ENCODE results near the gene RPUSD1. TPM values are rescaled to one million over a fixed set of nuclear protein-coding genes. Genes with fewer than 3 reads are reported as not detected.

Gene RPUSD1
- polyA plus RNA-seq, 1 of the 3 experiments (the other 2 are of a cell fraction), result 27.7 TPM

DNA sequence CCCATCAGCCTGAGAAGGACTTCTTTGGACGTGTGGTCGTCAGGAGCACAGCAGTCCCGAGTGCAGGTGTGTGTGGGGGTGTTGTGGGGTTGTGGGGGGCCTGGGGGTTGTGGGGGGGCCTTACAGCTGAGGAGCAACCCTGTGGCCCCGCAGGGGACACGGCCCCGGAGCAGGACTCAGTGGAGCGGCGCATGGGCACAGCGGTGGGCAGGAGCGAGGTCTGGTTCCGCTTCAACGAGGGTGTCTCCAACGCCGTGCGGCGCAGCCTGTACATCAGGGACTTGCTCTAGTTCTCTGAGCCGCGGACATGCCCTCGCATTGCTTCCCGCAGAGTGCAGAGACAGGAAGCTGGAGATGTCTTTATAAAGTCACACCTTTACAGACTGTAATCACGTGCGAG lies 9.5 kb upstream of the RPUSD1 start:
- Histone ChIP-seq H3K36me3 (replicated peaks in 1 of 2; ENCODE audit: control insufficient read depth in 1 of 2, insufficient read depth in 2 of 2, low read length in 1 of 2) (no peaks in the 10 kb centered on the region), H4K20me1 (ENCODE audit: insufficient read depth) (no peaks in the 10 kb centered on the region), H3K27ac (ENCODE audit: low read depth in 2 of 2, low read length in 1 of 2) (no peak overlapping the region), H3F3A (replicated peaks; ENCODE audit: insufficient read depth) (no peaks in the 10 kb centered on the region), H2AFZ (ENCODE audit: low read depth) (no peak overlapping the region), H3K4me2 (no peak overlapping the region), H3K27me3 (ENCODE audit: insufficient read depth) (peaks cover 24% of the 10 kb centered on the region; the same call in 1 of the 2 replicates), H3K4me1 (ENCODE audit: control insufficient read depth in 1 of 2, insufficient read depth in 2 of 2, low read depth in 1 of 2, low read length in 1 of 2) (peaks cover 0 to 6% of the 10 kb centered on the region in 2 experiments; a peak in 1 of 4 replicates), H3K9ac (no peak overlapping the region), H3K9me2 (no peaks in the 10 kb centered on the region), H3K9me3 (no peaks in the 10 kb centered on the region), H3K4me3 (ENCODE audit: low read depth in 2 of 2, low read length in 1 of 2) (no peak overlapping the region), H3K79me2 (ENCODE audit: insufficient read depth) (no peaks in the 10 kb centered on the region)
- WGBS (ENCODE audit: low lambda C conversion rate), result 93% methylated on average over 18 of the region's 22 CpGs
- no peak for DNase-seq
- TF ChIP-seq, protein P1, sequence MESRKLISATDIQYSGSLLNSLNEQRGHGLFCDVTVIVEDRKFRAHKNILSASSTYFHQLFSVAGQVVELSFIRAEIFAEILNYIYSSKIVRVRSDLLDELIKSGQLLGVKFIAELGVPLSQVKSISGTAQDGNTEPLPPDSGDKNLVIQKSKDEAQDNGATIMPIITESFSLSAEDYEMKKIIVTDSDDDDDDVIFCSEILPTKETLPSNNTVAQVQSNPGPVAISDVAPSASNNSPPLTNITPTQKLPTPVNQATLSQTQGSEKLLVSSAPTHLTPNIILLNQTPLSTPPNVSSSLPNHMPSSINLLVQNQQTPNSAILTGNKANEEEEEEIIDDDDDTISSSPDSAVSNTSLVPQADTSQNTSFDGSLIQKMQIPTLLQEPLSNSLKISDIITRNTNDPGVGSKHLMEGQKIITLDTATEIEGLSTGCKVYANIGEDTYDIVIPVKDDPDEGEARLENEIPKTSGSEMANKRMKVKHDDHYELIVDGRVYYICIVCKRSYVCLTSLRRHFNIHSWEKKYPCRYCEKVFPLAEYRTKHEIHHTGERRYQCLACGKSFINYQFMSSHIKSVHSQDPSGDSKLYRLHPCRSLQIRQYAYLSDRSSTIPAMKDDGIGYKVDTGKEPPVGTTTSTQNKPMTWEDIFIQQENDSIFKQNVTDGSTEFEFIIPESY (IDR thresholded peaks at IDR 0.05; ENCODE audit: borderline replicate concordance, low read depth), result no peak
- TF ChIP-seq, protein P2, sequence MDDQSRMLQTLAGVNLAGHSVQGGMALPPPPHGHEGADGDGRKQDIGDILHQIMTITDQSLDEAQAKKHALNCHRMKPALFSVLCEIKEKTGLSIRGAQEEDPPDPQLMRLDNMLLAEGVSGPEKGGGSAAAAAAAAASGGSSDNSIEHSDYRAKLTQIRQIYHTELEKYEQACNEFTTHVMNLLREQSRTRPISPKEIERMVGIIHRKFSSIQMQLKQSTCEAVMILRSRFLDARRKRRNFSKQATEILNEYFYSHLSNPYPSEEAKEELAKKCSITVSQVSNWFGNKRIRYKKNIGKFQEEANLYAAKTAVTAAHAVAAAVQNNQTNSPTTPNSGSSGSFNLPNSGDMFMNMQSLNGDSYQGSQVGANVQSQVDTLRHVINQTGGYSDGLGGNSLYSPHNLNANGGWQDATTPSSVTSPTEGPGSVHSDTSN (IDR thresholded peaks at IDR 0.05), result no peak
- no peak for TF ChIP-seq RFX5 (IDR thresholded peaks at IDR 0.05; ENCODE audit: low read length)
- TF ChIP-seq ELF1 (IDR thresholded peaks at IDR 0.05), result no peak
- TF ChIP-seq, protein P3, sequence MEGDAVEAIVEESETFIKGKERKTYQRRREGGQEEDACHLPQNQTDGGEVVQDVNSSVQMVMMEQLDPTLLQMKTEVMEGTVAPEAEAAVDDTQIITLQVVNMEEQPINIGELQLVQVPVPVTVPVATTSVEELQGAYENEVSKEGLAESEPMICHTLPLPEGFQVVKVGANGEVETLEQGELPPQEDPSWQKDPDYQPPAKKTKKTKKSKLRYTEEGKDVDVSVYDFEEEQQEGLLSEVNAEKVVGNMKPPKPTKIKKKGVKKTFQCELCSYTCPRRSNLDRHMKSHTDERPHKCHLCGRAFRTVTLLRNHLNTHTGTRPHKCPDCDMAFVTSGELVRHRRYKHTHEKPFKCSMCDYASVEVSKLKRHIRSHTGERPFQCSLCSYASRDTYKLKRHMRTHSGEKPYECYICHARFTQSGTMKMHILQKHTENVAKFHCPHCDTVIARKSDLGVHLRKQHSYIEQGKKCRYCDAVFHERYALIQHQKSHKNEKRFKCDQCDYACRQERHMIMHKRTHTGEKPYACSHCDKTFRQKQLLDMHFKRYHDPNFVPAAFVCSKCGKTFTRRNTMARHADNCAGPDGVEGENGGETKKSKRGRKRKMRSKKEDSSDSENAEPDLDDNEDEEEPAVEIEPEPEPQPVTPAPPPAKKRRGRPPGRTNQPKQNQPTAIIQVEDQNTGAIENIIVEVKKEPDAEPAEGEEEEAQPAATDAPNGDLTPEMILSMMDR (IDR thresholded peaks at IDR 0.05), result no peak
- no peak for TF ChIP-seq EP300 (IDR thresholded peaks at IDR 0.05; ENCODE audit: borderline replicate concordance in 1 of 2, low read depth in 1 of 2, low read length in 1 of 2)
- TF ChIP-seq EZH2phosphoT487 (IDR thresholded peaks at IDR 0.05; ENCODE audit: borderline replicate concordance, low read depth), result no peak
- TF ChIP-seq, protein P4, sequence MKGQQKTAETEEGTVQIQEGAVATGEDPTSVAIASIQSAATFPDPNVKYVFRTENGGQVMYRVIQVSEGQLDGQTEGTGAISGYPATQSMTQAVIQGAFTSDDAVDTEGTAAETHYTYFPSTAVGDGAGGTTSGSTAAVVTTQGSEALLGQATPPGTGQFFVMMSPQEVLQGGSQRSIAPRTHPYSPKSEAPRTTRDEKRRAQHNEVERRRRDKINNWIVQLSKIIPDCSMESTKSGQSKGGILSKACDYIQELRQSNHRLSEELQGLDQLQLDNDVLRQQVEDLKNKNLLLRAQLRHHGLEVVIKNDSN (IDR thresholded peaks at IDR 0.05; ENCODE audit: borderline replicate concordance, low read depth), result no peak
- TF ChIP-seq GABPA (IDR thresholded peaks at IDR 0.05; ENCODE audit: low read depth), result no peak
- TF ChIP-seq SMC3 (IDR thresholded peaks at IDR 0.05; ENCODE audit: low read depth, low read length), result no peak
- POLR2A ChIA-PET, result no interaction called here
- CTCF ChIA-PET, result interaction anchor here (3.3 kb wide), 1 partner anchor 13 kb away, joined by 11 read pairs; no protein-coding TSS in a partner anchor

DNA sequence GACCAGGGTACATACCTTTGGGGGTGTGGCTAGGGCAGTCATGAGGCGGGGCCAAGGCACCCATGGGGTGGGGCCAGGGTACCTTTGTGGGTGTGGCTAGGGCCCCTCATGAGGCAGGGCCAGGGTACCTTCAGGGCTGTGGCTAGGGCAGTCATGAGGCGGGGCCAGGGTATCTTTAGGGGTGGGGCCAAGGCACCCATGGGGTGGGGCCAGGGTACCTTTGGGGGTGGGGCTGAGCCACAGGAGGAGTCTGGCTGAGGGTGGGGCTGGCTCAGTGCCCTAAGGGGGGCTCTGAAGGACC lies 8.9 kb upstream of the RPUSD1 start:
- ChIA-PET CTCF (interaction anchor here (1.4 to 3.3 kb wide), 2 partner anchors 12 to 56 kb away, joined by 3 to 11 read pairs; partner anchors contain the start of gene CIAO3), POLR2A (no interaction called here)
- no peak overlapping the region for H3K4me2 ChIP-seq
- no peaks in the 10 kb centered on the region for H4K20me1 ChIP-seq (ENCODE audit: insufficient read depth)
- no CpG with 5 or more reads among the region's 2 CpGs for WGBS (ENCODE audit: low lambda C conversion rate)
- H3K9me2 ChIP-seq, result no peaks in the 10 kb centered on the region
- no peaks in the 10 kb centered on the region for H3F3A ChIP-seq (replicated peaks; ENCODE audit: insufficient read depth)
- no peak for DNase-seq
- H3K27me3 ChIP-seq (ENCODE audit: insufficient read depth), result peaks cover 23% of the 10 kb centered on the region; the same call in 1 of the 2 replicates
- no peaks in the 10 kb centered on the region for H3K36me3 ChIP-seq (replicated peaks in 1 of 2; ENCODE audit: control insufficient read depth in 1 of 2, insufficient read depth in 2 of 2, low read length in 1 of 2)
- H3K9ac ChIP-seq, result no peak overlapping the region
- H3K79me2 ChIP-seq (ENCODE audit: insufficient read depth), result no peaks in the 10 kb centered on the region
- no peak overlapping the region for H3K4me3 ChIP-seq (ENCODE audit: low read depth in 2 of 2, low read length in 1 of 2)
- H3K4me1 ChIP-seq (ENCODE audit: control insufficient read depth in 1 of 2, insufficient read depth in 2 of 2, low read depth in 1 of 2, low read length in 1 of 2), result peaks cover 0 to 6% of the 10 kb centered on the region in 2 experiments; a peak in 1 of 4 replicates
- H2AFZ ChIP-seq (ENCODE audit: low read depth), result no peak overlapping the region
- H3K27ac ChIP-seq (ENCODE audit: low read depth in 2 of 2, low read length in 1 of 2), result no peak overlapping the region
- no peaks in the 10 kb centered on the region for H3K9me3 ChIP-seq
- TF ChIP-seq GATA2 (CRISPR knock-in tag; IDR thresholded peaks at IDR 0.05) (no peak), ELF1 (IDR thresholded peaks at IDR 0.05) (no peak), EZH2phosphoT487 (IDR thresholded peaks at IDR 0.05; ENCODE audit: borderline replicate concordance, low read depth) (no peak), RCOR1 (IDR thresholded peaks at IDR 0.05; ENCODE audit: low read length) (no peak), TCF12 (IDR thresholded peaks at IDR 0.05) (no peak), NFIC (IDR thresholded peaks at IDR 0.05; ENCODE audit: borderline replicate concordance) (no peak), TEAD4 (IDR thresholded peaks at IDR 0.05; ENCODE audit: borderline replicate concordance, insufficient read depth) (no peak), GABPA (IDR thresholded peaks at IDR 0.05; ENCODE audit: low read depth) (no peak), RXRA (IDR thresholded peaks at IDR 0.05; ENCODE audit: borderline replicate concordance, low read depth) (no peak), MXI1 (IDR thresholded peaks at IDR 0.05; ENCODE audit: low read depth, low read length) (no peak), CHD2 (IDR thresholded peaks at IDR 0.05; ENCODE audit: low read length, partially characterized antibody) (no peak)
- TF ChIP-seq, protein P5, sequence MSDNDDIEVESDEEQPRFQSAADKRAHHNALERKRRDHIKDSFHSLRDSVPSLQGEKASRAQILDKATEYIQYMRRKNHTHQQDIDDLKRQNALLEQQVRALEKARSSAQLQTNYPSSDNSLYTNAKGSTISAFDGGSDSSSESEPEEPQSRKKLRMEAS (IDR thresholded peaks at IDR 0.05; ENCODE audit: low read depth), result no peak
- TF ChIP-seq, protein P6, sequence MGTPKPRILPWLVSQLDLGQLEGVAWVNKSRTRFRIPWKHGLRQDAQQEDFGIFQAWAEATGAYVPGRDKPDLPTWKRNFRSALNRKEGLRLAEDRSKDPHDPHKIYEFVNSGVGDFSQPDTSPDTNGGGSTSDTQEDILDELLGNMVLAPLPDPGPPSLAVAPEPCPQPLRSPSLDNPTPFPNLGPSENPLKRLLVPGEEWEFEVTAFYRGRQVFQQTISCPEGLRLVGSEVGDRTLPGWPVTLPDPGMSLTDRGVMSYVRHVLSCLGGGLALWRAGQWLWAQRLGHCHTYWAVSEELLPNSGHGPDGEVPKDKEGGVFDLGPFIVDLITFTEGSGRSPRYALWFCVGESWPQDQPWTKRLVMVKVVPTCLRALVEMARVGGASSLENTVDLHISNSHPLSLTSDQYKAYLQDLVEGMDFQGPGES (IDR thresholded peaks at IDR 0.05; ENCODE audit: low read depth, low read length), result no peak
